T1000 (cell line): ENCODE results near the gene DPP6.

ENCODE experiments used
- DNase-seq: peaks from one replicate; lab custom pipeline; 2025; ENCODE audit warnings: mixed read lengths; lab: John Stamatoyannopoulos, UW

DPP6 gene

DNA sequence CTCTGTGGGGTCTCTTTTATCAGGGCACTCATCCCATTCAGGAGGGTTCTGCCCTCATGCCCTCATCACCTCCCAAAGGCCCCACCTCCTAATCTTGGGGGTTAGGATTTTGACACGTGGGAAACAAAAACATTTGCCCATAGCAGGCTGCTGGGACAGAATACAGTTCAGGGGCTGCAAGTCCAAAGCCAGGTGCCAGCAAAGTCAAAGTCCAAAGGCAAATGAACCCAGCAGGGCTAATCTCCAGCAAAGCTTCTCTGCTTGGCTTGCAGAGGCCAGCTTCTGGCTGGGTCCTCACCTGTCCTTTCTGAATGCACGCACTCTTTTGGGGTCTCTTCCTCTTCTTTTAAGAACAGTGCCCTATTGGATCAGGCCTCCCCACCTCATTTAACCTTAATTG, 359.9 kb downstream of the DPP6 start:
- no peak for DNase-seq

DNA sequence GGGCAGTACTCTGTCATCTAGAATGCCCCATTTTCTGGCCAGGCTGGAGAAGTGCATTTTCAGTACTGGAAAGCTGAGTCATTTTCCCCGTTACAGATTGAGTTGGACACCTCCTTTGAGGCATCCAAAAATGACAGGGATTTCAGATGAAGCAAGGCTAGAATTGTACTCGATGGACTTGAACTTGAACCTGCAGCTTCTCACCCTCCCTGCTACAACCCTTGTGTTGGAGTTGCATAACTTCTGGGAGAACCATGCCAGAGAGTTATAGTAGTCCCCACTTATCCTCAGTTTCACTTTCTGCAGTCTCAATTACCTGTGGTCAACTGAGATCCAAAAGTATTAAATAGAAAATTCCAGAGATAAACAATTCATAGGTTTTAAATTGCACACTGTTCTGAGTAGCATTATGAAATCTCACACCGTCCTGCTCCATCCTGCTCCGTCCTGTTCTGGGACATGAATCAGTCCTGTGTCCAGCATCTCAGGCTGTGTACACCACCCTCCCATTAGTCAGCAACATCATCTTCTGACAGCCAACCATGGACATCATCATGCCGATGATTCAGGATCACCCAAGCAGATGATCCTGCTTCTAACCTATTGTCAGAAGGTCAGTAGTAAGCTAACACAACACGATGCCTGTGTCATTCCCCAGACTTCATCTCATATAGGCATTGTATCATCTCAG, 363.7 kb downstream of the DPP6 start:
- DNase-seq: no peak

DNA sequence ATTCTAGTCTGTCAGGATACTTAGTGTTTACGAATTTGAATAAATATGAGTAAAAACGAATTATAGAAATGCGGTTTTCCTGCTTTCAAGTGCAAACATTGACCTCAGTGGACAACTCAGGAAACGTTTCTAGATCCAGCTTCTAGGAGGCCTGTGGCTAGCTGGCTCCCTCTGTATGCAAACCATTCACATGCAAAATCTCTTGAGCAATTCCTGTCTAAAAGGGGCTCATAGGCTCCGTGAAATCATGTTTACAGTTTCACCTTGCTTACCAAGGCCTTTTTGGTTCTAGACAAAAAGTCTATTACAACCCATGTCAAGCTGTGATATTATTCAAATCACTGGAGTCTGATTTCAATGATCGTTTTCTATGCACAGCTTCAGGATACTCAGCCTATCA, 364.5 kb downstream of the DPP6 start:
- no peak for DNase-seq

DNA sequence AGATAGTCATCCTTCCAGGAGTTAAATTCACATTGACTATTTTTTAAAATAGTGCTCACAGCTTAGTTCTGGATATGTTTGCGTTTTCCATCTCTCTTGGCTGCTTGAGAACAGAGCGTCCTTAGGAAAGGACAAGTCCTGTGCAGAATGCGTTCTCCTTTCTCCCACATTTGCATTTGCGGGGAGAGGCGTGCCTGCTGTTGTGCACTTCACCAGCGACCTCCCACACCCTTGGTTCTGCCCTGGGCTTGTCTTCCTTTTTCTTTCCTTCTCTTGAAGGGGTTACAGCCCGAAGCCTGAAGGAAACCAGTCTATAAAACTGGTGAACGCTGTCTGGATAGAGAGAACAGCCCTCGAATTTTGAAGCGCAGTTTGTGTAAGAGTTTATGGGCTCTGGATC, 367.1 kb downstream of the DPP6 start:
- no peak for DNase-seq

DNA sequence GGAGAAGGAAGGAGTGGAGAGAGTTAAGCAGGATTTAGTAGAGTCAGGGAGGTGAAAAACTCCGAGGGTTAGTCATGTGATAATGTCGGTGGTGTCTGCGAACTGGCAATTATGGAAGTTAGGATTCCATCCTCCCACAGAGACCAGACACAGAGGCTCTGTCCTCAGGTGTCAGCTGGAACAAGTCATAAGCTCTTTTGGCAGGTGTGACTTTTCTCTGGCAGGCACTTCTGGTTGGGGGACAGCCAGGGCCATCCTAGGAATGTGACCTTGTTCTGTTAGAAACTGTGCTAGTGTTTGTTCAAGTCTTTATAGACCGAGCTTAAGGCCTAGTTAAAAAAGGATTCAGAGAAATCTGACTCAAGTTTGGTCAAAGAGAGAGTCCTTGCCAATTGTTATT, 371.0 kb downstream of the DPP6 start:
- no peak for DNase-seq

DNA sequence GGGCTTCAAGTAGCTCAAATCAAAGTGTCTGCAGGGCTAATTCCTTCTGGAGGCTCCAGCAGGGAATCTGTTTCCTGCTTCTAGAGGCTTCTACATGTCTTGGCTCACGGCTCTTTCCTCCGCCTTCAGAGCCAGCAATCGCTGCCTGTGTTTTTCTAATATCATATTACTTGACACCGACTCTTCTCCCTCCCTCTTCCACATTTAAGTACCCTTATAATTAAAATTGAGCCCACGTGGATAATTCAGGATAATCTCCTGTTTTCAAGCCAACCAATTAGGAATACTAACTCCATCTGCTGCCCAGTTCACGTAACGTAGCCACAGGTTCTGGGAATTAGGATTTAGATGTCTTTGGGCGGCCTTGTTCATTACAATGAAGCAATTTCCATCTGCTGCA, 372.2 kb downstream of the DPP6 start:
- no peak for DNase-seq

DNA sequence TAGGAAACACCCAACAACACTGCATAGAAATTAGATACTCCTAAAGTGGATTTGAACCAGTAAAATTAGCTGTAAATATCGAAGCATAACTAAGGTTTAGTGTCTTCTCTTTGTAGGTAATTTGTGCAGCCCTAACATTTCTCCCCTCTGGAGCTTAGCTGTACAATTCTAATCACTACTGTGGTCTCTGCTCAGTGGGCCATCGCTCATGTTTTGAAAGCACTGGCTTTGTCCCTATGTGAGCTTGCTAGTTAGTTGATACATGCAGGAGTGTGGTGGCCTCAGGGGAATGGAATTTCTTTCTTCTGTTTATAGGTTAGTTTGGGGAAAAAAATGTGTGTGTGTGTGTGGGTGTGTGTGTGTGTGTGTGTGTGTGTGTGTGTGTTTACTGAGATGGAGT, 373.1 kb downstream of the DPP6 start:
- DNase-seq: no peak

DNA sequence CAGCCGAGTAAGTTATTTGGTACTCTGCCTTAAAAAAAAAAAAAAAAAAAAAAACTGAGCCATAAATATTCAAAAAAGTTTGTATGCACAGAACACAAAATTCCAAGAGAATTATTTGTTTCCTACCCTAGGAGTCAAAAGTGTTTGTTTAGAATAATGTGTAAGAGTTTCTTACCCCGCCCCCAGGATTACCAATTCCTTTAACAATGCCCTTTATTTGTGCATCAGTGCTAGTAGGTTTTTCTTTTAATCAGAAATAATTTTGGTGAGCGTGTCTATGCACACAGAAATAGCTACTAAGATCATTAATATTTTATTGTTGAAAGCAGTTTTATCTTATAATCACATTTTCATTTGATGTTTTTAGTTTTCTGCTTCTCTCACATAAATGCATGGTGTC, 374.6 kb downstream of the DPP6 start:
- no peak for DNase-seq

DNA sequence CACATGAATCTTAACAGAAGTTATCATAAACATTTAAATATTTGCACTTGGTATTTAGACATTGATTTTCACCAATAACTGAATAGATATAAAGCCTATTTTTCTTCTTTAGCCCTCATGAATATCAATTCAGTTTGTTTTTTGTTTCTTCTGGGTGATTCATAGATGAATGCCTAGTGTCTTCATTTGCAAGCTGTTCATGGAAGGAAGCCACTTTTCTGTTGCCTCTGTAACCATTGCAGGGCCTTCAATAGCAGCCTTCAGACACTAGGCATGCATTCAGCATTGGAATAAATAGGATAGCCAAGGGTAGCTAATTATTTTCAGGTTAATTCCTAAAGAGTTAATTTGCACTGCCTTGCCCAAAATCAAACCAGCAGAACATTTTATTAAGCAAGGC, 375.3 kb downstream of the DPP6 start:
- DNase-seq: no peak

DNA sequence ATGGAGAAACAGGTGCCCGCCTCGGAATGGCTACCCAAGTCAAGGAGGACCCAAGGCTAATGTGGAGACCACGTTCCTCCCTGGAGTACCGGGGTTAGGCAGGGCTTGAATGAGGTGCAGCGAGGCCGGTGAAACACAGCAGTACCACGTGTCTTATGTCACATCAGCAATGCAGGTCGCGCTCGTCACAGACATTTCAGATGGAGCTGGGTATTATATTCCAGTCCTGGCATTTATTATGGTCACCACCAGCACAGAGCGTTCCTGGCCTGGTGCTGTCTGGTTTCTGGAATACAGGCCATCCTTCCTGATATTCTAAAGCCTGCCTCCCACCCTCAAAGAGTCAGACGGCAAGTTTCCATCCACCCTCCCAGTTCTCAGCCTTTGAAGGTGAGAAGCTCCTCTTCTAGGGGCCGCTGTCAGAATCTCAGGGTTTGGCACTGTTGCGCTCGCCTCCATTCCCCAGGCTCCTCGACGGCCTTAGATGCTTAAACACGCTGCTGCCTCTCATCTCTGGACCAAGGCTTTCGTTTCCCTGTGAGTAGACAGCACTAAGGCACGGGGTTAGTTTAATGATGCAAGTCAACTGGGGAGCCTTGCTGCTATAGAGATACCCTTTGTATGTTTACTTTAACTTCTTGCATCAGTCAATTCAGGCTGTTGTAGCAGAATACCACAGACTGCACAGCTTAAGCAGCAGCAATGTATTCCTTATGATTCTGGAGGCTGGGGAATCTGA, 377.6 kb downstream of the DPP6 start:
- no peak for DNase-seq

DNA sequence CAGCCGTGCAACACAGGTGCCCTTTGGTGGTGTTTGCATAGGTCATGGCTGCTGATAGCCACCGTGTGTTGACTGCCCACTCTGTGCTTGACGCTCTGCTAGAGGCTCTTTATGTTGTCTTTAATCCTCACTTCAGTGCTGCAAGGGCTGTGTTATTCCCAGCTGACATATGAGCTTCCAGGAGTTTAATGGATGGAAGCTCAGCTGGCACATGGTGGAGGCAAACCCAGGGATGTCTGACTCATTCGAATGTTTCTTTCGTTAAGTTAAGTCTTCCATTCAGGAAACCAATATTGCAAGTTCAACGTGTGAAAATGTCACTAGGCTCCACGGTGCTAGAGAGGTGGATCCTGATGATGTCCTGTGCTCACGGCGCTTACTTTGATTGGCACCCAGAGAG, 378.4 kb downstream of the DPP6 start:
- DNase-seq: no peak

DNA sequence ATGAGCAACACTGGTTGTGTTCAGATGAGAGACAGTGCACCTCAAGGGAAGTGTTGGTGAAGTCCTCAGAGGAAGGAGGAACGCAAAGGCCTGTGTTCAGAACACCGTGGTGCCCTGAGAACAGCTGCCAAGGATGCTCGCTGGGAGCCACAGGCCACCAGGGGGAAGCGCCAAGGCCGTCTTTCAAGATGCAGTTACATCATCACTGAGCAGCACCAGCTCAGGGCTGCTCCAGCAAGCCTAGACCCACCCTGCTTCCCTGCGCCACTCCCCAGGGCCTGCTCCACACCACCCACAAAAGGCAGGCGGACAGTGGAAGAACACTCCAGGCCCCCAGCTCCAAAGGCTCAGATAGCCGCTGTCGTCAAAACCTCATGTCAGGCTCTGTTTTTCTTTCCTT, 378.8 kb downstream of the DPP6 start:
- DNase-seq: no peak

DNA sequence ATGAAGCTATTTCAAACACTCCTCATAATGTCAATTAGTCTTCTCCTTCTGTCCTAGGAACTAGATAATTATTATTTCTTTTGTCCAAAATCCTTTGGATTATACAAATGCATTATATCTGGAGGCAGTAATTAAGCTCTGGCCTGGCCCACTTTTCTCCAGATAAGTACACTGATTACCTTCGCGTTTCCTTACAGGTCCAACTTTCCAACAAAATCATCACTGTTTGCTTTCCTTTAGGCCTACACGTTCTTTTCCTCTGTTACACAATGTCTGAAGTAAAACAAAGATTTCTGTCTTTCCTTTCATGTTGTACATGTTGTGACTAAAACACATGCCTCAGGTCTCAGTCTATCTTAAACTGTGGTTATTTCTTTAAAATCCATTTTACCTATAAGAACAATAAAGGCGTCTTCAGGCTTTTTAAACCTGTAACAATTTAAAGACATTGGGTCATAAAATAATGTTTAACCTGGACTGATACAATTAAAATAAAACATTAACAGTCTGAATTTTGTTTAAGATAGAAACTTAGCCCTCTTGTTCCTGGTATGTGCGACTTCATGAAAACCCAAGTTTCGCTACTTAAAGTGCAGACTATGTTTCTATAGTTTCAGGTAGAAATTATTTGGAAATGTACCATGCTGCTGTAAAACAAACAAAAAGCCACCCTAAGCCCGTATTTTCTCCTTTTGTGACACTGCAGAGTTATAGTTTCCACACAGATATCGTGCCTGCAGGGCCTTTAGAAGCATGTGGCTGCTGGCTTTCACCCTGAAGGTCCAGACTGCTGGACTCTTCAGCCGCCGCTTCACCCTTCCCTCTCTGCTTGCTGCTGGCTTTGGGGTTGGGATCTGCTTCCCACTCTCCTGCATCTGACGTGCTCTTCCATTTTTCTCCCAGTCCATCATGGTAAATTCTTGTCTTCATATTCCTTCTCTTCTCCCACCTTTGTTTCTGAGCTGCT, 381.7 kb downstream of the DPP6 start:
- DNase-seq: no peak

DNA sequence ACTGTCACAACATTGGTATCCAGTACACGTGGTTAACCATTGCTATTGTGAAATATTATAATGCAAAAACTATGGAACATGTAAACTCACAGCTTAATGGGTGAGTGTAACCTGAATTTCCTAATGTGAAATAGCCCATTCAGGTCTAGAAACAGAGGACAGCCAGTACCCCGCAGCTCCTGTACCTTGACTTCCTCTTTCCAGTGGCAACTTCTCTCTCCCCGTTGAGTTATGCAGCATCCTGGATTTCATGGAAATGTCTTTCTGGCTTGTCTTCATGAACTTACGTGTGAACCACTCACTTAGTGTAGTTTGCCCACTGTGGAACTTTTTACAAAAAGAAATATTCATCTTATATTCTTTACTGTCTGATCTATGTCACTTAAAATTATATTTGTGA, 384.4 kb downstream of the DPP6 start:
- no peak for DNase-seq

DNA sequence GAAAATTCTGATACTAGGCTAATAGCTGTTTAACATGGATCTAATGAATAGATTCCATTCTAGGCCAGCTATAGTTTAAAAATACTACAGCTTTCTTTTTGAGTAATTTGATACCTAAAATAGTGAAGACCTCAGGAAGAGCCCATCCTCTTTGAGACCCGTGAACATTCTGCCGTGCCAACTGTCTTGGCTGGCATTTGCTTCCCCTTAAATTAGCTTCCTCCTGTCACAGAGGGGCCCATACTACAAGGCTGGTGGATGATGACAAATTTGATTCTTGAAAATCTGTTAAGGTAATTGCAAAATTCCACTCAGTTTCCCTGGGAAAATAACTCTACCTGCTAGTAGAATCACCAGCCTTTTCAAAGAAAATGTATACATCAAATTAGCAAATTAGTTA, 385.0 kb downstream of the DPP6 start:
- DNase-seq: no peak

DNA sequence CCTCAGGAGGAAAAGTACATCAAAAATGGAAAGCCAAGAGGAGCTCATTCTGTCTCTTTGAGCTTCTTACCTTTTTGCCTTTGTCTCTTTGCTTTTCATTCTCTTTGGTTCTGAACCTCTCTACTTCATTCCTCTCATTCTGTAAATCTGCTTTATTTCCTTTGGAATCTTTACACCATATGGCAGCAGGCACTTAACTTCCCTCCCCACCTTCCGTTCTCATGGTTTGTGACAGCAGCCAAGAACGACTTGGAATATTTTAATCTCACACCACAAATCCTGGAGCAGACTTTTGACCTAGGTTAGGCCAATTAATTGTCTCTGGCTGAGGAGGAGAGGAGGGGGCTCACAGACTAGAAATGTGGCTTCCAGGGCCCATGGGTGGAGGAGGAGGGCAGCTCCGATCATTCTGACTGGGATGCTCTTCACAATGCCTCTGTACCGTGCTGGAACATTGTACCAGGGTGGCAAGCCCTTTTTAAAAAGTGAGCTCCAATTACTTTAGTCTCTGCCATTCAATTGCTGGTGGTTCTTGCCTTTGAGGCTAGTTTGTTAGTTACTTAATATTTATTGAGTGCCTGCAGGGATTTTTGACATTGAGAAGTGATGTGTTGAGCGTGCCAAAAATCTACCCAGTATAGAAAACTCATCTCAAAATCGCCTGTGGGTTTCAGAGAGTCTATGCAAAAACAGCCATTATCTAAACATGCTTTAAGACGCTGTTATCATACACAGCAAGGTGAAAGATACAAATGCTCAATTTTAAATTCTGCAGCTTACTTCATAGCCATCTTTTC, 386.6 kb downstream of the DPP6 start:
- DNase-seq: no peak

DNA sequence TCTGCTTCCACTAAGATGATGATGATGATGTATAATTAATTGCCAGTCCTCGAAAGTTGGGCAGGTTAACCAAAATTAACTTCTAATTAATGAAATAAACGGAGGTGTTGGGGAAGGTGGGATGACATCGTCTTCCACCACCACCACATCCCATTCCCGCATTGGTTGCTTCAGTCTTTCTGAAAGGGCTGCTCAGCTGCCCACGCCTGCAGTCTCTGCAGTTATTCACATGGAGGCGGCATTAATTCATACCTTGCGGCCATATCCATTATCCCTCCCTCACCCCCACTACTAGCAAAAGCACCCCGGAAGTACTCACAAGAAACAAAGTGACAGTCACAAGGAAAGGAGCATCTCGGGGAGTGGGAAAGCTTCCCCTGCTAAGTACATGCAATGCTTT, 387.9 kb downstream of the DPP6 start:
- no peak for DNase-seq

DNA sequence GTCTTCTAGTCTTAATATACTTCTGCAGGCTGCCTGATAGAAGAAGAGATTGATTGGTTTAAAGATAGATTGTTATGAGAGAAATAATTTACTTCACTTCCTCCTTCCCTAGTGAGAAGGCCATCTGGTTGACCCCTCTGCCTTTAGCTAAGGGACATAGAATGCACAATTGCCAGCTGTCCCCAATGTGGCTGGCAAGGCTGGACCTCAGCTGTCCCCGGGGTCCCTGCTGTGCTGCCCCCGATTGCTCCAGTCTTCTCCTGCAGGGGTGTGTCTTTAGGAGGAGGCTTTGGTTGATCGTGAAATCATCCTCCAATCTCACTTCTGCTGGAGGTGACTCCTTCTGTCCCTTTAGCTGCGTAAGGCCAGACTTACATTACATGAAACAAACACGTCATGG, 388.5 kb downstream of the DPP6 start:
- DNase-seq: no peak

DNA sequence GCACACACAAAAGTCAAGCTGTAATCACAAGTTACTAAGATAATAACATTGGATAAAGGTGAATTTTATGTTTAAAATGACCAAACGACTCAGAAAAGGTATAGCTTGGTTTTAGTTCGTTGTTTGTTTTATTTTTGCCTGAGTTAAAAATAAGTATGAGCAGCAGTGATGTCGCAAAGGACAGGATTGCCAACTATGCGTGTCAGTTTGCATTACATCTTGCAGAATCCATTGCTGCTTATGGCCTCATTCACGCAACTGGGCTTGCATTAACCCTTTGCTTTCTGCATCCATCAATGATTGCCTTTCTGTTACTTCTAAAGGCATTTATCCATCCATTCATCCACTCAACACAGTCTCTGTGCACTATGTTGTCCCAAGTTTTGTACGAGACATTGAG, 389.6 kb downstream of the DPP6 start:
- DNase-seq: no peak

DNA sequence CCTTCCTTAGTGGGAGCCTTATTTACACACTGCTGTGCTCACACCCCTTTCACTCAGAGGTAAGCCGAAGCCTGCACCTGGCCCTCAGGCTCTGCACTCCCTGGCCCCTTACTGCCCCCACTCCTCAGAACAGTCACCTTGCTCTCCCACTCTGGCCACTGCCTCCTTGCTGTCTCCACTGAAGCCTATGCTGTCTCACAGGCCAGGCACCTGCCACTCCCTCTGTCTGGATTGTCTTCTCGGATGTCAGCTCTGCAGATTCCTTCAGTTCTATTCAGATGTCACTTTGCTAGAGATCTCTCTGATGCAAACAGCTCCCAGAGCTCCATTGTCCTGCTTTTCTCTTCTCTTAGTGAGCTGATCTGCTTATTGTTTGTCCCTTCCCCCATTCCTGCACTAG, 390.7 kb downstream of the DPP6 start:
- no peak for DNase-seq

DNA sequence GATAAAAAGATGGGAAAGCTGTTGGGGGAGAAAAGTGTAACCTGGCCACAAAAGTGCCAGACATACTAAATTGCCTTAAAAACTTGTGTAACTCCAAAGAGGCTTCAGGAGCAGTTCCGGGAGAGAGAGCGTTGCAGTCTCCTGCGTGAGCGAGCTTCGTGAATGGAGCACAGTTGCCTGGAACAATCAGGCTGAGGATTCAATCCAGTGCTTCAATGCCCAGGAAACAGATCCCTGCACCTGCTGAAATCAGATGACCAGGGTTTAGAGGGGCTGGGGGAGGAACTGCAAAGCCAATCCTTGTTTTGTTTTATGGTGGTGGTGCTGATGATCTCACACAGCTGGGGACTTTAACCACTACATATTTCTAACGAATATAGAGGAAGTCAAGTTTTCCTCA, 398.3 kb downstream of the DPP6 start:
- no peak for DNase-seq
